ENCODE measurements around the gene NR1H4. TPM values are rescaled to one million over a fixed set of nuclear protein-coding genes. Genes with fewer than 3 reads are reported as not detected.

NR1H4 gene
- total and polyA plus RNA-seq, 8 donors, result 0.20 to 0.72 (median 0.44) TPM; not detected in 2

DNA sequence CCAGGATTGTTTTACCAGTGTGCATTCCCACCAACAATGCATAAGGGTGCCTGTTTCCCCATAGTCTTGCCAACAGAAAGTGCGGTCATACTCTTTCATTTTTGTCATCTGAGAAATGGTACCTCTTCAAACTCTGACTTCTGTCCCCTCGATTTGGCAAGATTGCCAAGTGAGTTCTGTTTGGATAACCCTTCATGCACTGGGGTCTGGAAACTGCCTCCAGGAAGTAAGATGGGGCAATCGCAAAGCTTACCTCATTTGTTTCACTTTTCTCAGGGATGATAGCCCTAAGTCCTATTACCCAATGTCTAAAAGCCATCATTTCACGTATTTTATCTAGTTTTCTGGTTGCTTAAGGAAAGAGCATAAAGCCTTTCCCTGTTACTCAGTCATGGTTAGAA is 28.6 kb upstream of the NR1H4 start:
- TF ChIP-seq, protein P1, sequence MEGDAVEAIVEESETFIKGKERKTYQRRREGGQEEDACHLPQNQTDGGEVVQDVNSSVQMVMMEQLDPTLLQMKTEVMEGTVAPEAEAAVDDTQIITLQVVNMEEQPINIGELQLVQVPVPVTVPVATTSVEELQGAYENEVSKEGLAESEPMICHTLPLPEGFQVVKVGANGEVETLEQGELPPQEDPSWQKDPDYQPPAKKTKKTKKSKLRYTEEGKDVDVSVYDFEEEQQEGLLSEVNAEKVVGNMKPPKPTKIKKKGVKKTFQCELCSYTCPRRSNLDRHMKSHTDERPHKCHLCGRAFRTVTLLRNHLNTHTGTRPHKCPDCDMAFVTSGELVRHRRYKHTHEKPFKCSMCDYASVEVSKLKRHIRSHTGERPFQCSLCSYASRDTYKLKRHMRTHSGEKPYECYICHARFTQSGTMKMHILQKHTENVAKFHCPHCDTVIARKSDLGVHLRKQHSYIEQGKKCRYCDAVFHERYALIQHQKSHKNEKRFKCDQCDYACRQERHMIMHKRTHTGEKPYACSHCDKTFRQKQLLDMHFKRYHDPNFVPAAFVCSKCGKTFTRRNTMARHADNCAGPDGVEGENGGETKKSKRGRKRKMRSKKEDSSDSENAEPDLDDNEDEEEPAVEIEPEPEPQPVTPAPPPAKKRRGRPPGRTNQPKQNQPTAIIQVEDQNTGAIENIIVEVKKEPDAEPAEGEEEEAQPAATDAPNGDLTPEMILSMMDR (IDR thresholded peaks at IDR 0.05), result no peak
- H3K27ac ChIP-seq, result no peak overlapping the region

DNA sequence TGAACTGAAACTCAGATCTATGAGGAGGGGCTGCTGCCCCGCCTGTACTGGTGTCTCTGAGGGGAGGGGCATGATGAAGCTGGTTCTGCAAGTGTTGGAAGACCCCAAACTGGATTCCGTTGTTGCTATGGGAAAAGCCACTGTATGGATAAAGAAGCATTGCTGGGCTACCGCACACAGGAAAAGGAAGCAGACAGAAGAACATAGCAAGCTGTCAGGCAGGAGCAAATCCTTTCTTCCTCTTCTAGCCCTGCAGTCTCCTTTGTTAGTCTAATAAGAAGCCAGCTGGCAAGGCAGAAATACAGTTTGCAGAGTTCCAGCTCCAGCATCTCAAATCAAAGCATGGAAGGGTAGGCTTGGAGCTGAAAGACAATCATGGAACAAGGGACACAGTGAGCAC is 26.3 kb upstream of the NR1H4 start:
- ATAC-seq (no peak), DNase-seq (no peak)
- Histone ChIP-seq H3K27ac (no peak overlapping the region), H3K9me3 (no peaks in the 10 kb centered on the region), H3K36me3 (no peaks in the 10 kb centered on the region), H3K4me3 (no peak overlapping the region), H3K27me3 (no peaks in the 10 kb centered on the region), H3K4me1 (no peaks in the 10 kb centered on the region)
- TF ChIP-seq, protein P1 (IDR thresholded peaks at IDR 0.05), result no peak
- intact Hi-C loops (cut with DNase I), result no loop called here

More for the DNA sequence above, 28.6 kb upstream of the NR1H4 start:
- no peak for DNase-seq
- no peak for ATAC-seq
- intact Hi-C loops (cut with DNase I), result no loop called here
- H3K4me1 ChIP-seq, result no peaks in the 10 kb centered on the region
- H3K4me3 ChIP-seq, result no peak overlapping the region
- H3K36me3 ChIP-seq, result no peaks in the 10 kb centered on the region
- no peaks in the 10 kb centered on the region for H3K27me3 ChIP-seq
- no peaks in the 10 kb centered on the region for H3K9me3 ChIP-seq

DNA sequence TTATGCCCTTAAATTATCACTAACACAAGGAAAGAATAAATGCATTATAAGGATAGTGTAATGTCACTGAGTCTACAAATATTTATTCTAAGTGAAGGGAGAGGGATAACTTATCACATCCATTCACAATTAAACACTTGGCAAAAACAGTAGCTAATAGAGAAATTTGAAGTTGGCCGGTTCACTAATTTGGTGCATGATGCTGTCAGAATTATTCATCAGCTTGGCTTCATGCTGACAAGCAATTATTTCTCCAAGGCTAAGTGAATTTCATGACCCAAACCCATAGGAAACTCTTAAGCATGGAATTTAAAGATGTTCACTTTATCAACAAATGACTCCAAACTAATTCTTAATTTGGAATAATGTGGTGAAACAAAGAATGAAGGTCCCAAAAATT is 25.0 kb upstream of the NR1H4 start:
- no peak overlapping the region for H3K27ac ChIP-seq
- H3K9me3 ChIP-seq, result no peaks in the 10 kb centered on the region
- H3K27me3 ChIP-seq, result no peaks in the 10 kb centered on the region
- DNase-seq (no peak), ATAC-seq (no peak)
- no peak overlapping the region for H3K4me3 ChIP-seq
- no peaks in the 10 kb centered on the region for H3K4me1 ChIP-seq
- no peaks in the 10 kb centered on the region for H3K36me3 ChIP-seq
- intact Hi-C loops (cut with DNase I), result no loop called here
- TF ChIP-seq, protein P1 (IDR thresholded peaks at IDR 0.05), result no peak

DNA sequence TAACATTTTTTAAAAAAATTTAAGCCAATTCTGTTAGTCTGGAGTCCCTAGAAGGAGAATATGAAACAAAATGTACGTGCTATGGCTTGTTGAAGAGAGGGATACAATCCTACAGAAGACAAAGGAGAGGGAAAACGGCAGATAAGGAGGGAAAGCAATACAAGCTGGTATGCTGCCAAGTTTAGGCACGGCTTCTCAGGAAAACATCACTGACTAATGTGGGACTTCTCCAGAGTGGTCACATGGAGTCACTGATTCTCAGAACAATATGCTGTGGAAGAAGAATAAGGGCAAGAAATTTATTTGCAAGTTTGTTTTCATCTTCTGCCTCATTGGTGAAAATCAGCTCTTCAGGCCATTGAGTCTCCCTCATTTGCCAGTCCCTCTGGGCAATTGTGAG is 22.9 kb upstream of the NR1H4 start:
- H3K36me3 ChIP-seq, result no peaks in the 10 kb centered on the region
- no peak overlapping the region for H3K4me3 ChIP-seq
- H3K27ac ChIP-seq, result no peak overlapping the region
- ATAC-seq, result no peak
- no peaks in the 10 kb centered on the region for H3K4me1 ChIP-seq
- H3K27me3 ChIP-seq, result no peaks in the 10 kb centered on the region
- no peak for DNase-seq
- intact Hi-C loops (cut with DNase I), result no loop called here
- TF ChIP-seq, protein P1 (IDR thresholded peaks at IDR 0.05), result no peak
- no peaks in the 10 kb centered on the region for H3K9me3 ChIP-seq

DNA sequence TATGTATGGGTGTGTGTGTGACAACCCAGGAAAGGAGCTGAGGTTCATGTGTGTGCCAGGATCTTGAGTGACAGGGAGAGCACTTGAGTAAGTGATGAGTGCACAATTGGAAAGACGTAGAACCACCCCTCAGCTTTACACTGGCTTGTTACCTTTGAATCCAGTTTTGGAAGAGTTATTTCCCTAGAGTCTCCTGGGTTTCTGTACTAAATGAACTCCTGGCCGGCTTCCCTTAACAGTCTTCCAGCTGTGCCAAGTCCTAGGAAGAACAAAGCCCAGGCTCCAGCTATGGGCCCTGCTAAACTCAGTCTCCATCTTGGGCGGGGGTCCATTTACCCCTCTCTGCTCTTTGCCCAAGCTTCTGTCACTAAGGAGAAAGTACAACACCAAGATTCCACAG is 19.7 kb upstream of the NR1H4 start:
- ATAC-seq (no peak), DNase-seq (no peak)
- no peak overlapping the region for H3K27ac ChIP-seq
- no peak overlapping the region for H3K4me3 ChIP-seq
- no peaks in the 10 kb centered on the region for H3K4me1 ChIP-seq
- H3K27me3 ChIP-seq, result no peaks in the 10 kb centered on the region
- TF ChIP-seq, protein P1 (IDR thresholded peaks at IDR 0.05), result no peak
- H3K9me3 ChIP-seq, result no peaks in the 10 kb centered on the region
- intact Hi-C loops (cut with DNase I), result no loop called here
- H3K36me3 ChIP-seq, result no peaks in the 10 kb centered on the region

All from left lung (tissue), 10 donors.